Retinal pigment epithelial cell (primary cell): ENCODE data around the gene MAST4.

Source experiments
- DNase-seq: peaks from one replicate; pipeline ENCODE4 v3.0.0-alpha.2; 2010; ENCODE audit warnings: low read depth
- H3K4me3 ChIP-seq: 2 replicates; pipeline ENCODE4 v1.5.1; 2011; ENCODE audit warnings: mild to moderate bottlenecking, low read length, control low read depth, moderate library complexity
- CTCF ChIP-seq: conservative IDR thresholded peaks from 2 replicates; pipeline ENCODE4 v1.5.1; 2011; ENCODE audit warnings: low read depth, low read length, control low read depth, inconsistent platforms

Gene MAST4

GRCh38 chr5:66603881-66604280 lies 7.7 kb downstream of the MAST4 start:
- H3K4me3 ChIP-seq: no peak overlapping the region
- no peak for TF ChIP-seq CTCF
- DNase-seq: no peak

GRCh38 chr5:66606713-66607112 lies 10.5 kb downstream of the MAST4 start:
- no peak for DNase-seq
- no peak for TF ChIP-seq CTCF
- no peak overlapping the region for H3K4me3 ChIP-seq

GRCh38 chr5:66608501-66608900 lies 12.3 kb downstream of the MAST4 start:
- TF ChIP-seq CTCF: no peak
- no peak for DNase-seq
- no peak overlapping the region for H3K4me3 ChIP-seq

GRCh38 chr5:66609615-66610014 lies 13.4 kb downstream of the MAST4 start:
- no peak for DNase-seq
- no peak for TF ChIP-seq CTCF
- H3K4me3 ChIP-seq: no peak overlapping the region

- no peak for TF ChIP-seq CTCF
- no peak overlapping the region for H3K4me3 ChIP-seq
- DNase-seq: no peak
Observed at GRCh38 chr5:66612226-66612625, 16.0 kb downstream of the MAST4 start.

- H3K4me3 ChIP-seq: no peak overlapping the region
- no peak for TF ChIP-seq CTCF
Observed at GRCh38 chr5:66615136-66615535, 18.9 kb downstream of the MAST4 start.

GRCh38 chr5:66615894-66616293 lies 19.7 kb downstream of the MAST4 start:
- no peak for TF ChIP-seq CTCF
- DNase-seq: no peak
- H3K4me3 ChIP-seq: no peak overlapping the region

More at GRCh38 chr5:66615136-66615535, 18.9 kb downstream of the MAST4 start:
- DNase-seq: no peak
